Stimulated activated naive B cell treated with anti-CD40 and anti-IgM and Interleukin-4, amounts not matched to agents 10 μg/mL and 1 μg/mL and 100 μg/mL, for 72 hours (primary cell): ENCODE measurements around the gene ZCCHC2.
A peak's percentile ranks its signal among the peaks of the same experiment; 100 is the strongest.

Experiments
- ATAC-seq, 2 donors: fragments of 150-1000 bp; cut with Tn5 transposase; replicated peaks; 2 replicates each; pipeline ENCODE4 v1.10.0; 2021; ENCODE audit warnings: moderate library complexity in 1 of 2
- DNase-seq: peaks from one replicate; pipeline ENCODE4 v3.0.0; 2021
- H3K27ac Mint-ChIP-seq: one replicate; pipeline ENCODE4 v1.8.0; 2022; ENCODE audit warnings: mild to moderate bottlenecking, mixed read lengths
- H3K27me3 Mint-ChIP-seq, 2 donors: one replicate each; pipeline ENCODE4 v1.8.0; 2022; ENCODE audit warnings: mixed read lengths in 2 of 2
- H3K36me3 Mint-ChIP-seq, 2 donors: one replicate each; pipeline ENCODE4 v1.8.0; 2022; ENCODE audit warnings: mixed read lengths in 2 of 2, mild to moderate bottlenecking in 1 of 2
- H3K4me1 Mint-ChIP-seq, 2 donors: one replicate each; pipeline ENCODE4 v1.8.0; 2022; ENCODE audit warnings: mixed read lengths in 2 of 2, mild to moderate bottlenecking in 1 of 2
- H3K4me3 Mint-ChIP-seq, 2 donors: one replicate each; pipeline ENCODE4 v1.8.0; 2022; ENCODE audit warnings: mild to moderate bottlenecking in 2 of 2, mixed read lengths in 2 of 2, moderate library complexity in 1 of 2
- H3K9me3 Mint-ChIP-seq, 2 donors: one replicate each; pipeline ENCODE4 v1.8.0; 2022; ENCODE audit warnings: mixed read lengths in 2 of 2, mild to moderate bottlenecking in 1 of 2

ZCCHC2 gene

GRCh38 chr18:62521082-62521481 is 1.7 kb upstream of the ZCCHC2 start:
- ATAC-seq: no peak
- H3K4me3 Mint-ChIP-seq: peak overlapping the region; percentile 43 to 57
- H3K27ac Mint-ChIP-seq: no peak overlapping the region
- DNase-seq: no peak
- no peaks in the 10 kb centered on the region for H3K9me3 Mint-ChIP-seq
- H3K36me3 Mint-ChIP-seq: peaks cover 3 to 5% of the 10 kb centered on the region in 2 donors
- H3K4me1 Mint-ChIP-seq: peaks cover 11 to 30% of the 10 kb centered on the region in 2 donors
- no peaks in the 10 kb centered on the region for H3K27me3 Mint-ChIP-seq

DNA sequence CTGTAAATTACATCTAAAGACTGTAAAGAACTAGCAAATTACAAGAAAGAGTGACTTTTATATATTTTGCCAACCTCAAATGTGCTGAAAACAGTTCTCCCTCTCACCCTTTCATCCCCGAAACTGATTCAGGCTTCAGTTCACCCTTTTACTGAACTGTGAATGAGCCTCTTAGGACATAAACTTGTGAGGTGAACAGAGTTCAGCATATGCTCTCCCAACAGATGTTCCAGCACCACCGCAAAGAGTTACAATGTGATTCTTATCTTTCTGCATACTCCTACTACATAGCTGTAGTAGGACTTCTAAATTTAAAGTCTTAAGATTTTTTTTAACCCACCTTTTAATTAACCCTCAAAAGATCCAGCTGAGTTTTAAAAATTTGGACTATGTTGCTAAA is 1.2 kb upstream of the ZCCHC2 start:
- Mint-ChIP-seq H3K27ac (no peak overlapping the region), H3K36me3 (peaks cover 3 to 5% of the 10 kb centered on the region in 2 donors), H3K4me1 (peaks cover 11 to 31% of the 10 kb centered on the region in 2 donors), H3K9me3 (no peaks in the 10 kb centered on the region), H3K27me3 (no peaks in the 10 kb centered on the region), H3K4me3 (peak overlapping the region; percentile 85 to 86)
- no peak for DNase-seq
- ATAC-seq: no peak

- Mint-ChIP-seq H3K9me3 (no peaks in the 10 kb centered on the region), H3K4me1 (peaks cover 11 to 31% of the 10 kb centered on the region in 2 donors), H3K27me3 (no peaks in the 10 kb centered on the region), H3K36me3 (peaks cover 3 to 5% of the 10 kb centered on the region in 2 donors), H3K27ac (peak overlapping the region; percentile 90), H3K4me3 (peak overlapping the region; percentile 85 to 86)
- DNase-seq (no peak), ATAC-seq (peak; percentile 0 to 1)
Measured at GRCh38 chr18:62522178-62522503, 684 bp upstream of the ZCCHC2 start.

GRCh38 chr18:62523255-62523588 is 397 bp downstream of the ZCCHC2 start:
- H3K4me1 Mint-ChIP-seq: peaks cover 11 to 31% of the 10 kb centered on the region in 2 donors
- peaks cover 3 to 5% of the 10 kb centered on the region in 2 donors for H3K36me3 Mint-ChIP-seq
- peak overlapping the region; percentile 9 for H3K27ac Mint-ChIP-seq
- ATAC-seq: peak in 1 of 2 donors; percentile 36
- peak overlapping the region; percentile 86 to 91 for H3K4me3 Mint-ChIP-seq
- DNase-seq: no peak
- H3K27me3 Mint-ChIP-seq: no peaks in the 10 kb centered on the region
- H3K9me3 Mint-ChIP-seq: no peaks in the 10 kb centered on the region

- Mint-ChIP-seq H3K27me3 (no peaks in the 10 kb centered on the region), H3K36me3 (peaks cover 3 to 5% of the 10 kb centered on the region in 2 donors), H3K9me3 (no peaks in the 10 kb centered on the region), H3K4me3 (peak overlapping the region; percentile 91 to 95), H3K4me1 (peaks cover 11 to 32% of the 10 kb centered on the region in 2 donors), H3K27ac (peak overlapping the region; percentile 97)
- DNase-seq: peak; percentile 51
- peak; percentile 11 to 14 for ATAC-seq
Measured at GRCh38 chr18:62523631-62524439, 1.0 kb downstream of the ZCCHC2 start.

GRCh38 chr18:62524440-62525200 is 1.8 kb downstream of the ZCCHC2 start:
- H3K4me3 Mint-ChIP-seq: peak overlapping the region; percentile 91 to 95
- peaks cover 14 to 38% of the 10 kb centered on the region in 2 donors for H3K4me1 Mint-ChIP-seq
- H3K27ac Mint-ChIP-seq: peak overlapping the region; percentile 97
- peaks cover 3 to 5% of the 10 kb centered on the region in 2 donors for H3K36me3 Mint-ChIP-seq
- no peaks in the 10 kb centered on the region for H3K9me3 Mint-ChIP-seq
- peak; percentile 61 for DNase-seq
- peak; percentile 12 to 15 for ATAC-seq
- no peaks in the 10 kb centered on the region for H3K27me3 Mint-ChIP-seq

DNA sequence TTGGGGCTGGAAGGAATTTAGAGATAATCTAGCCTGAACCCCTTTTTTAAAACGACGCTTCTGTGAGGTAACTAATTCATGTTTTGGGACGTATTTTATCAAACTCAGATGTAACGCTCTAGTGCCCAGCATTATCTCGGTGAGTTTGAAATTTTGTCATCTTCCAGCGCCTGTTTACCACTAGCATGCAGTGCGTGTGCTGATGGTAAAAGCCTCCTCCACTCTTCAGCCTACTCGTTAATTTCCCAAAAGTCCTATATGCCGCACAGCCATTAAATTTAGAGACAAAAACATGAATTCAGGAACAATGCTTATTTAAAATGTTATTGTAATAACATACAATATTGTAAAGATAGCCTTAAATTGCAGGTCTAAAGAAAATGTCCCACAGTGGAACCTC is 2.8 kb downstream of the ZCCHC2 start:
- Mint-ChIP-seq H3K9me3 (no peaks in the 10 kb centered on the region), H3K4me3 (peak overlapping the region; percentile 91 to 95), H3K27ac (peak overlapping the region; percentile 97), H3K27me3 (no peaks in the 10 kb centered on the region), H3K4me1 (peaks cover 14 to 43% of the 10 kb centered on the region in 2 donors), H3K36me3 (peaks cover 3 to 5% of the 10 kb centered on the region in 2 donors)
- ATAC-seq (no peak), DNase-seq (no peak)

- peak; percentile 70 for DNase-seq
- peak; percentile 17 to 27 for ATAC-seq
- H3K4me1 Mint-ChIP-seq: peaks cover 14 to 43% of the 10 kb centered on the region in 2 donors
- no peaks in the 10 kb centered on the region for H3K9me3 Mint-ChIP-seq
- no peaks in the 10 kb centered on the region for H3K27me3 Mint-ChIP-seq
- peaks cover 4 to 7% of the 10 kb centered on the region in 2 donors for H3K36me3 Mint-ChIP-seq
- peak overlapping the region; percentile 97 for H3K27ac Mint-ChIP-seq
- peak overlapping the region; percentile 91 to 95 for H3K4me3 Mint-ChIP-seq
Measured at GRCh38 chr18:62526098-62527025, 3.5 kb downstream of the ZCCHC2 start.

DNA sequence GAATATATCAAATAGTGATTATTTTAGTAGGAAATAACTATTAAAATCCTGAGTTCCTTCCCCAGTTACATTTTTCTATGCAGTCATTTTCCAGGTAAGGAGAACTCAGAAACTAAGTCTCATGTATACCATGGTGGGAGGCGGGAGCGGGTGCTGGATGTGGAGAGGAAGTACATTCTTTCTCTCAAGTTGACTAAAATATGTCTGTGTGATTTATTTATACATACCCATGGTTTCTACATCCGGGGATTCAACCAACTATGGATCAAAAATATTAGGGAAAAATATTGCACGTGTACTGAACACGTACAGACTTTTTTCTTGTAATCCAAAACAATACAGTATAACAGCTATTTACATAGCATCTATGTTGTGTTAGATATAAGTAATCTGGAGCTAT is 6.8 kb downstream of the ZCCHC2 start:
- Mint-ChIP-seq H3K9me3 (no peaks in the 10 kb centered on the region), H3K36me3 (peaks cover 14 to 21% of the 10 kb centered on the region in 2 donors), H3K27ac (no peak overlapping the region), H3K4me1 (peaks cover 25 to 64% of the 10 kb centered on the region in 2 donors), H3K27me3 (no peaks in the 10 kb centered on the region), H3K4me3 (no peak overlapping the region)
- no peak for ATAC-seq
- no peak for DNase-seq

DNA sequence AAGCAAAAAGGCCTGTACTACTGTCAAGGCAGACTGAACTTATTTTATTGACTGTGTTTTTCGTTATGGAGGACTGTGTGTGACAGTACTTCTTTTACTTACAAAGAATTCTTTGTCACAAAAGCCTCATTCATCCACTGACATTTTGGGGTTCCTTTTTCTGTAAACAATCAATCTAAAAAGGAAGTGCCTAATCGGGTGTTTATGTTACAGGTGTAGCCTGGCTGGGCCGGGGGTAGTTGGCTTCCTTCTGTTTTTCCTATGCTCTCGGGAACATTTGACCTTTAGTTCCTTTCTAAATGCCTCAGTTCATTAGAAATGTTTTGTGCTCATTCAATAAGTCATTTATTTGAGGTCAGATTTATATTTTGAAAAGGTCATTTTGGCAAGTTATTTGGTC is 8.3 kb downstream of the ZCCHC2 start:
- Mint-ChIP-seq H3K4me1 (peaks cover 28 to 59% of the 10 kb centered on the region in 2 donors), H3K9me3 (no peaks in the 10 kb centered on the region), H3K27ac (peak overlapping the region; percentile 37), H3K4me3 (peak overlapping the region; percentile 17 to 55), H3K36me3 (peaks cover 17 to 23% of the 10 kb centered on the region in 2 donors), H3K27me3 (no peaks in the 10 kb centered on the region)
- no peak for ATAC-seq
- DNase-seq: no peak

- DNase-seq (no peak), ATAC-seq (no peak)
- Mint-ChIP-seq H3K9me3 (peaks cover 0 to under 1% of the 10 kb centered on the region in 2 donors), H3K27me3 (no peaks in the 10 kb centered on the region), H3K4me1 (peaks cover 29 to 65% of the 10 kb centered on the region in 2 donors), H3K36me3 (peaks cover 18 to 24% of the 10 kb centered on the region in 2 donors), H3K4me3 (no peak overlapping the region), H3K27ac (no peak overlapping the region)
Measured at GRCh38 chr18:62531931-62532330, 9.1 kb downstream of the ZCCHC2 start.

DNA sequence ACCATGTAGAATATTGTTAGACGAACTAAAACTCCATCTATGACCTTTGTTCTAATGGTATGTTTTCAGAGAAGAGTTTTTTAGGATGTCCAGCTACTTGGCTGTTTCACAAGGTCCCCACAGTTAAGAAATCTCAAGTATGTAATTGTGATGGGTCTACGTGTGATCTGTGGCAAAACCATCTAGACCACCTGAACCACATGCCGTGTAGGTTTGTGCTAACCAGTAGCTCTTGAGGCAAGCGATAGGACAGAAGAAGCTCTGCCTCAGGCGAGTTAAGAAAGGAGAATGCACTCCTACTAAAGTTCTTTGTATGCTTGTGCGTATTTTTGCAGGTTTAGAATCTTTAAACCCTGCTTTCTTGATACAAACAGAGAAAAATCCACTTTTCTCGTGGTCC is 13.2 kb downstream of the ZCCHC2 start:
- peaks cover 0 to 2% of the 10 kb centered on the region in 2 donors for H3K9me3 Mint-ChIP-seq
- ATAC-seq (no peak), DNase-seq (no peak)
- H3K4me1 Mint-ChIP-seq: peaks cover 34 to 61% of the 10 kb centered on the region in 2 donors
- H3K4me3 Mint-ChIP-seq: no peak overlapping the region
- peaks cover 23 to 35% of the 10 kb centered on the region in 2 donors for H3K36me3 Mint-ChIP-seq
- H3K27ac Mint-ChIP-seq: no peak overlapping the region
- no peaks in the 10 kb centered on the region for H3K27me3 Mint-ChIP-seq

- no peak for DNase-seq
- Mint-ChIP-seq H3K4me3 (no peak overlapping the region), H3K4me1 (peaks cover 24 to 49% of the 10 kb centered on the region in 2 donors), H3K27ac (no peak overlapping the region), H3K27me3 (no peaks in the 10 kb centered on the region), H3K9me3 (peaks cover 0 to 2% of the 10 kb centered on the region in 2 donors), H3K36me3 (peaks cover 22 to 33% of the 10 kb centered on the region in 2 donors)
- no peak for ATAC-seq
Measured at GRCh38 chr18:62537042-62537894, 14.4 kb downstream of the ZCCHC2 start.
